NT2/D1 (cell line): ENCODE data around the gene ROBO2.

Source experiments
- DNase-seq: peaks from one replicate; pipeline ENCODE4 v3.0.0-alpha.2; 2011; ENCODE audit warnings: low read depth, low spot score
- H3K27me3 ChIP-seq: 2 replicates; pipeline ENCODE4 v1.6.0; 2011; ENCODE audit warnings: mild to moderate bottlenecking; ENCODE audit not compliant: insufficient read length, insufficient read depth
- H3K36me3 ChIP-seq: 2 replicates; pipeline ENCODE4 v1.6.1; 2011; ENCODE audit warnings: mild to moderate bottlenecking, low read length, mixed read lengths; ENCODE audit not compliant: insufficient read depth, insufficient read length
- H3K4me1 ChIP-seq: 2 replicates; pipeline ENCODE4 v1.5.1; 2011; ENCODE audit not compliant: insufficient read depth, insufficient read length
- H3K4me3 ChIP-seq: 2 replicates; pipeline ENCODE4 v1.5.1; 2011; ENCODE audit warnings: low read depth; ENCODE audit not compliant: insufficient read length
- H3K9ac ChIP-seq: 2 replicates; pipeline ENCODE4 v1.6.0; 2011; ENCODE audit warnings: low read depth; ENCODE audit not compliant: insufficient read length
- H3K9me3 ChIP-seq: 2 replicates; pipeline ENCODE4 v1.5.1; 2011; ENCODE audit warnings: mild to moderate bottlenecking, low read length; ENCODE audit not compliant: insufficient read depth
- SUZ12 ChIP-seq: IDR thresholded peaks from 2 replicates; pipeline ENCODE4 v1.6.1; 2011; ENCODE audit not compliant: insufficient read length, insufficient read depth; ENCODE audit errors: extremely low read depth
- YY1 ChIP-seq: IDR thresholded peaks from 2 replicates; pipeline ENCODE4 v1.6.1; 2011; ENCODE audit not compliant: insufficient read length, insufficient read depth
- ZNF274 ChIP-seq: IDR thresholded peaks from 2 replicates; pipeline ENCODE4 v1.6.1; 2011; ENCODE audit warnings: mild to moderate bottlenecking, low read depth, low read length

Gene ROBO2

DNA sequence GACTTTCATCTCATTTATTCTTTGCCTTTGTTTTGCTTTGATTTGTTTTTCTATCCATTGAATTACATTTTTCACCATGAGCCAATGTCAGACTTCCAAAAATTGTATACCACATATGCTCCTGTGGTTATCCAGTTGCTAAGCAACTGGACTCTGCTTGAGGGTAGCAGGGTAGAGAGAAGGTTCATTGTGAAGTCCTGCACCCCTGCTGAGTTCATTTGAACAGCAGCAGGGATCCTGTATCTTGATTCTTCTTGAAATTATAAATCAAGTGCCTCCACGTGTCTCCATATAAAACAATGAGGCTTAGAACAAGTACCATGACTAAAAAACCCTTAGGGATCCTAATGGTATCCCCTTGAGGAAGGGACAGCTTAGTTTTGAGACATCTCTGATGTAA lies 449.3 kb downstream of the ROBO2 start:
- Histone ChIP-seq H3K9me3 (no peaks in the 10 kb centered on the region; the same call in 1 of the 2 replicates), H3K4me1 (no peaks in the 10 kb centered on the region), H3K4me3 (no peak overlapping the region), H3K9ac (no peak overlapping the region), H3K27me3 (no peaks in the 10 kb centered on the region), H3K36me3 (no peaks in the 10 kb centered on the region)
- TF ChIP-seq YY1: no peak
- no peak for TF ChIP-seq ZNF274
- TF ChIP-seq SUZ12: no peak
- DNase-seq: no peak

DNA sequence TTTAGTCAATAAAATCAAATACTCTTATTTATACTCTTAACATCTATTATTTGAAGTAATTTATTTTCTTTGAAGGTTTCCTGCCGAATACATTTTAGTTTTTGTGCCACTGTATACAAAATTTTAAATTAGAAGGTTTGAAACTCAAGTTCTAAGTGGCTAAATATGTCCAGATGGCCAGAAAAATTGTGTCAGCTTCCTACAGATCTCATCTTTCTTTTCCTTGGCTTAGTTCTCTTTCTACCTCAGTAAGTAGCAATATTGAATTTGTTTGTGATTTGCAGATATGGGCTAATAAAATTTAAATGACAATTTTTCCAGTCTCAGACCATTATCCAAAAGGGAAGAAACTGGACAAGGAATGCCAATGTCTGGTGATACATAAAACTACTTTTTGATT lies 452.1 kb downstream of the ROBO2 start:
- no peaks in the 10 kb centered on the region for H3K27me3 ChIP-seq
- TF ChIP-seq ZNF274 (no peak), SUZ12 (no peak), YY1 (no peak)
- no peak for DNase-seq
- no peak overlapping the region for H3K9ac ChIP-seq
- H3K4me1 ChIP-seq: no peaks in the 10 kb centered on the region
- H3K9me3 ChIP-seq: no peaks in the 10 kb centered on the region
- H3K4me3 ChIP-seq: no peak overlapping the region
- H3K36me3 ChIP-seq: no peaks in the 10 kb centered on the region

DNA sequence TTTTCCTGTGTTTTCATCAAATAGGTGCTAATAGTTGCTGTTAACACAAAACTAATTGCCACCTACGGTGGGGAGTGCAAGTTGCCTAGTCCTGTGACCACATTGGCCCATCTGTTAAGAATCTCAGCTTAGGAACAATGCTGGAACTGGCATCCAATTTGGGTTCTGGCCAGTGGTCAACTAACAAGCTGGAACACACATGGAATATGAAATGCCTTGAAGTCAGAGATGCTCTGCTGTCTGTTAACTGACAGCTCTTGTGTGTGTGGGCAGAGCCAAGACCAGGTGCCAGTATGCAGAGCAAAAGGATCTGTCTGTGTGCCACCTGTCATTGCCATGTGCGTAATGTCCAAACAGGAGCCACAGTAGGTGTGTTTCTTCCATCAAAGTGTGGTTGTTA lies 460.8 kb downstream of the ROBO2 start:
- TF ChIP-seq YY1 (no peak), ZNF274 (no peak)
- DNase-seq: no peak
- Histone ChIP-seq H3K9me3 (no peaks in the 10 kb centered on the region), H3K27me3 (no peaks in the 10 kb centered on the region), H3K4me3 (no peak overlapping the region), H3K36me3 (no peaks in the 10 kb centered on the region), H3K4me1 (no peaks in the 10 kb centered on the region), H3K9ac (no peak overlapping the region)

DNA sequence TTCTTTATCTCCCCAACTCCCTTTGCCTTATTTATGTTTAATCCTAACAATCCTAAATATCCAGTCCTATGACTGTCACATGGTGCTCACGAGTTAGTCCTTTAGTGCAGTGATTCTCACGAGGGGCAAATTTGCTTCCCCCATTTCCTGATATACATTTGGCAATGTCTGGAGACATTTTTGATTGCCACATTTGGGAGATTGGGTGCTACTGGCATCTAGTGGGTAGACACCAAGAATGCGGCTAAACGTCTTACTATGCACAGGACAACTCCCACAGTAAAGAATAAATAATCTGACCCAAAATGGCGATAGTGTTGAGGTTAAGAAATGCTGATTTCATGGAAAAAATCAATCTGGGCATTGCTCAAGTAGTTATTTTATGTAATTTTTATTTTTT lies 466.5 kb downstream of the ROBO2 start:
- no peak for TF ChIP-seq SUZ12
- no peak for TF ChIP-seq ZNF274
- no peak for TF ChIP-seq YY1
- H3K4me3 ChIP-seq: no peak overlapping the region
- DNase-seq: no peak
- no peaks in the 10 kb centered on the region for H3K4me1 ChIP-seq
- H3K9ac ChIP-seq: no peak overlapping the region
- no peaks in the 10 kb centered on the region for H3K36me3 ChIP-seq
- no peaks in the 10 kb centered on the region for H3K27me3 ChIP-seq
- no peaks in the 10 kb centered on the region for H3K9me3 ChIP-seq

DNA sequence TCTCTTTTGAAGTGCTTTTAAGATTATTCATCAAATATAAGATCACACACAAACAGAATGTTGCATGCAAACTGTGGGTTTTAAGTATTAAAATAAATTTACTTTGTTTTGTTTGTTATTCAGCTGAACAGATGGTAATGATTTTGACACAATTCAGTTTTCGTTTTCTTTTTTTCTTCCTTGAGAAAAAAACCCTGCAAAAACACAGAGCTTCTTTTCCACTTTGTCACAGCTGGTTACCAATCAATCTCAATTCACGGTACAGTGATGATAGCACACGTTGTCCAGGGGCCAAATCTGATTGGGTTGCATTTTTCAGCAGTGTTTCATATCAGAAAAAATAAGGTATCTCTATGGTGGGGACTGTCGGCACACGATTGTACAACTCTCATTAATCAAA lies 473.6 kb downstream of the ROBO2 start:
- Histone ChIP-seq H3K9me3 (no peaks in the 10 kb centered on the region), H3K4me1 (no peaks in the 10 kb centered on the region), H3K4me3 (no peak overlapping the region), H3K36me3 (no peaks in the 10 kb centered on the region), H3K9ac (no peak overlapping the region), H3K27me3 (no peaks in the 10 kb centered on the region)
- TF ChIP-seq SUZ12 (no peak), ZNF274 (no peak), YY1 (no peak)
- DNase-seq: no peak

DNA sequence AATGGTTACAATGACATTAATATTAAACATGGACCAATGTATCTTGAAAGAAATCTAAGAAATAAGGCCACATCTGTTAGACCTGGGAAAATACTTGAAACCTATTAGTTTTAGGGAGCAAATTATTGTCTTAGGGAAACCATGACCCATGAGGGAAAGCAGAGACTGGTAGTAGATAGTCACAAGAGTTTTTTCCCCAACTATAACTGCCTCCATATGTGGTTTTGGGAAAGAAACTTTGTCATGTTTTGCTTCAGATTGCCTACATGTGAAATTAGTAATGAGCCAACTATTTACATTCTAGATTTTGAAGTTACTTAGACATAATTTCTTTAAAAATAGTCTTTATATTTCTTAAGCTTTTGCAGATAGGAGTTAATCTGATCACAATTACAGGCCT lies 474.9 kb downstream of the ROBO2 start:
- Histone ChIP-seq H3K27me3 (no peaks in the 10 kb centered on the region), H3K9me3 (no peaks in the 10 kb centered on the region), H3K36me3 (no peaks in the 10 kb centered on the region), H3K4me1 (no peaks in the 10 kb centered on the region), H3K4me3 (no peak overlapping the region), H3K9ac (no peak overlapping the region)
- no peak for DNase-seq
- no peak for TF ChIP-seq YY1
- TF ChIP-seq ZNF274: no peak
- TF ChIP-seq SUZ12: no peak

DNA sequence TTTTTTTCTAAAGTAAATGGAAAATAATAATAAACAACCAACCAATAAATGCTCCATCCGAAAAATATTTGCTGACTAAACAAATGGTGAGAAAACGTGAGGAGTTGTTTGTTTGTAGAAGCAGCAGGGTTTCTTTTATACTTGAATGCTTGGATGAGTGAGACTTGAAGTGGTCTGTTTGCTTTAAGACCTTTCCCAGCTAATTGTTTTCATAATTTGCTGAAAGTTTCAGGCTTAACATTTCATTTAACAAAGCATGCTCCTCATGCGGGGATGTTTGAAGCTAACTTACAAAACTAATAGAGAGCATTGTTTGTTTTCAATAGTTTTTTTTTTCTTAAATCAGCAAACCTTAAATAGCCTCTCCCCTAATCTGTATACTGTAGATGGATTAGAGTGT lies 484.6 kb downstream of the ROBO2 start:
- TF ChIP-seq YY1: no peak
- TF ChIP-seq ZNF274: no peak
- no peak for TF ChIP-seq SUZ12
- Histone ChIP-seq H3K4me3 (no peak overlapping the region), H3K4me1 (no peaks in the 10 kb centered on the region), H3K9me3 (no peaks in the 10 kb centered on the region), H3K36me3 (no peaks in the 10 kb centered on the region), H3K9ac (no peak overlapping the region), H3K27me3 (no peaks in the 10 kb centered on the region)
- no peak for DNase-seq

DNA sequence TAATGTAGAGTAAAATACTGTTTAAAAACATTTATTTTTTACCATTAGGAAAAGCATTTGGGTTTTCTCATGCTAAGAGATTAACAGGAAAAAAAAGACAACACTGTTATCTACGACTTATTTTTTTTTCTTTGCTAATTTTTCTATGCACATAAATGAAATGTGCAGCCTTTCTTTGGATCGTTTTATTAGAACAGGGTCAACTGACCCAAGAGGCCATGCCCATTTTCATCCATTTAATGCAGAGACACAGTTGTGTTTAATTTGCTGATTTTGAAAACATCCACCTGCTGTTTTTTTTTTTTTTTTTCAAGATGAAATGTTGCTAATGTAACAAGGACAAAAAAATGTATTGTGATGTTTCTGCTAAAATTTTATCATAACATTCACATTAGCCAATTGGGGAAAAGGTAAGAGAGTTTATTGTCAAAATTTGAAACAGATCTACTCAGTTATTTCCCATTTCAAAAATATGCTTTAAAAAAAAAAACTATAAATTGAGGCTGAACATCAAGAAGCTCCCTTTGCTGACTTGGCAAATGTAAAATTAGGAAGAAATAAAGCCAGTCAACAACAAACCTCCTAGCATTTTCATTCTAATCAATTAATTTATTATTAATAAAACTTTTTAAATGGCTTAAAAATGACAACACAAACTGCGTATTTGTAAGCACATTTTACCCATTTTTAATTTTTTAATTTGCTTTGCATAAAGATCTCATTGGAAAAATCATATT lies 485.2 kb downstream of the ROBO2 start:
- Histone ChIP-seq H3K4me1 (no peaks in the 10 kb centered on the region), H3K4me3 (no peak overlapping the region), H3K36me3 (no peaks in the 10 kb centered on the region), H3K9me3 (no peaks in the 10 kb centered on the region), H3K9ac (no peak overlapping the region), H3K27me3 (no peaks in the 10 kb centered on the region)
- no peak for DNase-seq
- TF ChIP-seq SUZ12 (no peak), YY1 (no peak), ZNF274 (no peak)
